ENCODE results near the gene MAPK8IP3.

The MAPK8IP3 gene

DNA sequence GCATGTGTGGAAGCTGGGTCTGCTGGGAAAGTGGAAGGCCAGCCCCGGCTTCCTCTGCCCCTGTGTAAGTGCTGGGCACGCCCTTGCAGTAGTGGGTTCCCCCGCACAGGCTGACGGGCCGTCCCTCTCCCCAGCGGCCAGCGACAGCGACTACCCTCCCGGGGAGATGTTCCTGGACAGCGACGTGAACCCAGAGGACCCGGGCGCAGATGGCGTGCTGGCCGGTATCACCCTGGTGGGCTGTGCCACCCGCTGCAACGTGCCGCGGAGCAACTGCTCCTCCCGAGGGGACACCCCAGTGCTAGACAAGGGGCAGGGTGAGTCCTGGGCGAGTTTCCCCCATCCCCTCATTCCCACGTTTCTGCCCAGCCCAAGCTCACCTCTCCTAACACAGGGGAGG is 59.8 kb downstream of the MAPK8IP3 start:
- no peaks in the 10 kb centered on the region for H3K9me3 Mint-ChIP-seq
- ATAC-seq: no peak
- H3K36me3 Mint-ChIP-seq (ENCODE audit: low read depth): peaks cover 8% of the 10 kb centered on the region
- no peaks in the 10 kb centered on the region for H3K27me3 Mint-ChIP-seq
- peaks cover 4% of the 10 kb centered on the region for H3K4me1 Mint-ChIP-seq
- H3K27ac Mint-ChIP-seq: no peak overlapping the region
- no peak for DNase-seq
- H3K4me3 Mint-ChIP-seq: no peak overlapping the region

DNA sequence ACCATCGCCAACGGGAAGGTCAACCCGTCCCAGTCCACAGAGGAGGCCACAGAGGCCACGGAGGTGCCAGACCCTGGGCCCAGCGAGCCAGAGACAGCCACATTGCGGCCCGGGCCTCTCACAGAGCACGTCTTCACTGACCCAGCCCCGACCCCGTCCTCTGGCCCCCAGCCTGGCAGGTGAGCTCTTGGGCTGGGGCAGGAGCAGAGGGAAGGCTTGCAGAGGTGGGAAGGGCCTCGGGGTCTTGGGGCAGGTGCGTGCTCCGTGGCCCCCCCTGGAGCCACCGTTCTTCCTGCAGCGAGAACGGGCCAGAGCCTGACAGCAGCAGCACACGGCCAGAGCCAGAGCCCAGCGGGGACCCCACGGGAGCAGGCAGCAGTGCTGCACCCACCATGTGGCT is 60.2 kb downstream of the MAPK8IP3 start:
- H3K36me3 Mint-ChIP-seq (ENCODE audit: low read depth): peaks cover 6% of the 10 kb centered on the region
- no peak for ATAC-seq

DNA sequence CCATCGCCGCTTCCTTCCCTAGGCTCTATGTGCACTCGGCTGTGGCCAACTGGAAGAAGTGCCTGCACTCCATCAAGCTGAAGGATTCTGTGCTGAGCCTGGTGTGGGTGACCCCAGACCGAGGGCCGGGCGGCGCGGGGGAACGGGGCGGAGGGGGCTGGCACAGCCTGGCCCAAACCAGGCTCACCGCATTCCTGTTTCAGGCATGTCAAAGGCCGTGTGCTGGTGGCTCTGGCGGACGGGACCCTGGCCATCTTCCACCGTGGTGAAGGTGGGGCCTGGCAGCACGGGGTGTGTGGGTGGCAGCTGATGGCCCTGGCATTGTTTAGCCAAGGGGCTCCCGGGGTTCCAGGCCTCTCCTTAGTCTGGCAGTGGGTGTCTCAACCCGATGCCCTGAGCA is 60.7 kb downstream of the MAPK8IP3 start:
- ATAC-seq: no peak
- DNase-seq: no peak
- Mint-ChIP-seq H3K36me3 (ENCODE audit: low read depth) (peaks cover 5% of the 10 kb centered on the region), H3K27ac (no peak overlapping the region), H3K27me3 (no peaks in the 10 kb centered on the region), H3K4me3 (no peak overlapping the region), H3K9me3 (no peaks in the 10 kb centered on the region), H3K4me1 (peaks cover 5% of the 10 kb centered on the region)

More for the DNA sequence above, 60.2 kb downstream of the MAPK8IP3 start:
- H3K4me3 Mint-ChIP-seq: no peak overlapping the region
- H3K9me3 Mint-ChIP-seq: no peaks in the 10 kb centered on the region
- H3K27me3 Mint-ChIP-seq: no peaks in the 10 kb centered on the region
- peaks cover 4% of the 10 kb centered on the region for H3K4me1 Mint-ChIP-seq
- H3K27ac Mint-ChIP-seq: no peak overlapping the region
- DNase-seq: no peak

DNA sequence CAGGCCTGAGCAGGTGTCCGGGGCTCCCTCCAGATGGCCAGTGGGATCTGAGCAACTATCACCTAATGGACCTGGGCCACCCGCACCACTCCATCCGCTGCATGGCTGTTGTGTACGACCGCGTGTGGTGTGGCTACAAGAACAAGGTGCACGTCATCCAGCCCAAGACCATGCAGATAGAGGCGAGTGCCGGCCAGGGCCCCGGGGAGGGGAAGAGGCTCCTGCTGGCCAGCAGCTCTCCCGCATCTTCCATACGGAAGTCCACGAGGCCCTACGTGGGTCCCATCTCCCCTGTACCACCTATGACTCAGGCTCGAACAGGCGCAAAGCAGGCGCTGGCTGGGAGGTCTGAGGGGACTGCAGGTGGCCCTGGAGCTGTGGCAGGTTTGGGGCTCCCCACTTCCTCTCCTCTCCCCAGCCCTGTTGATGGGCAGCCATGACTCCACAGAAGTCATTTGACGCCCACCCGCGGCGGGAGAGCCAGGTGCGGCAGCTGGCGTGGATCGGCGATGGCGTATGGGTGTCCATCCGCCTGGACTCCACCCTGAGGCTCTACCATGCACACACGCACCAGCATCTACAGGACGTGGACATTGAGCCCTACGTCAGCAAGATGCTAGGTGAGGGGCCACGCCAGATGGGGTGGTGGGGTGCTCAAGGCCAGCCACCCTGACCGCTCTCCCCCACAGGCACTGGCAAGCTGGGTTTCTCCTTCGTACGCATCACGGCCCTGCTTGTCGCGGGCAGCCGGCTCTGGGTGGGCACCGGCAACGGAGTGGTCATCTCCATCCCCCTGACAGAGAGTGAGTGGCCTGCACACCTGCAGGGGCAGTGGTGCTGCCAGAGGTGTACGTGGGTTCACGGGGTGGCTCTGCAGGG is 61.4 kb downstream of the MAPK8IP3 start:
- Mint-ChIP-seq H3K27me3 (no peaks in the 10 kb centered on the region), H3K27ac (no peak overlapping the region), H3K9me3 (no peaks in the 10 kb centered on the region), H3K4me3 (no peak overlapping the region), H3K36me3 (ENCODE audit: low read depth) (peaks cover 12% of the 10 kb centered on the region), H3K4me1 (peaks cover 8% of the 10 kb centered on the region)
- no peak for DNase-seq
- ATAC-seq: no peak

DNA sequence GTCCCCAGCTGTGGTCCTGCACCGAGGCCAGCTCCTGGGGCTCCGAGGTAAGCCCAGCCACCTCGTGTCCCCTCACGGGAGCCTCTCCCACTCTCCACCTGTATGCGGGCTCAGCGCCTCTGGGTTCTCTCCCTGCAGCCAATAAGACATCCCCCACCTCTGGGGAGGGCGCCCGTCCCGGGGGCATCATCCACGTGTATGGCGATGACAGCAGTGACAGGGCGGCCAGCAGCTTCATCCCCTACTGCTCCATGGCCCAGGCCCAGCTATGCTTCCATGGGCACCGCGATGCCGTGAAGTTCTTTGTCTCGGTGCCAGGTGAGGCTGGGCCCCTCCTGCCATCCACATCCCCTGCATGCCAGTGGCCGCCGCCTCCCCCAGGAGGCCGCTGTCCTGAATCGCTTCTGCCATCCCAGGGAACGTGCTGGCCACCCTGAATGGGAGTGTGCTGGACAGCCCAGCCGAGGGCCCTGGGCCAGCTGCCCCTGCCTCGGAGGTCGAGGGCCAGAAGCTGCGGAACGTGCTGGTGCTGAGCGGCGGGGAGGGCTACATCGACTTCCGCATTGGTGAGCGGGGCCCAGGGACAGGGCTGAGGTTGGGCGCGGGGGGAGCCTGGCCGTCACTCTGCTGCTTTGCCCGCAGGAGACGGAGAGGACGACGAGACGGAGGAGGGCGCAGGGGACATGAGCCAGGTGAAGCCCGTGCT is 62.2 kb downstream of the MAPK8IP3 start:
- ATAC-seq (no peak), DNase-seq (no peak)
- no peak overlapping the region for H3K4me3 Mint-ChIP-seq
- peaks cover 13% of the 10 kb centered on the region for H3K36me3 Mint-ChIP-seq (ENCODE audit: low read depth)
- H3K27ac Mint-ChIP-seq: no peak overlapping the region
- peaks cover 8% of the 10 kb centered on the region for H3K4me1 Mint-ChIP-seq
- no peaks in the 10 kb centered on the region for H3K27me3 Mint-ChIP-seq
- H3K9me3 Mint-ChIP-seq: no peaks in the 10 kb centered on the region

DNA sequence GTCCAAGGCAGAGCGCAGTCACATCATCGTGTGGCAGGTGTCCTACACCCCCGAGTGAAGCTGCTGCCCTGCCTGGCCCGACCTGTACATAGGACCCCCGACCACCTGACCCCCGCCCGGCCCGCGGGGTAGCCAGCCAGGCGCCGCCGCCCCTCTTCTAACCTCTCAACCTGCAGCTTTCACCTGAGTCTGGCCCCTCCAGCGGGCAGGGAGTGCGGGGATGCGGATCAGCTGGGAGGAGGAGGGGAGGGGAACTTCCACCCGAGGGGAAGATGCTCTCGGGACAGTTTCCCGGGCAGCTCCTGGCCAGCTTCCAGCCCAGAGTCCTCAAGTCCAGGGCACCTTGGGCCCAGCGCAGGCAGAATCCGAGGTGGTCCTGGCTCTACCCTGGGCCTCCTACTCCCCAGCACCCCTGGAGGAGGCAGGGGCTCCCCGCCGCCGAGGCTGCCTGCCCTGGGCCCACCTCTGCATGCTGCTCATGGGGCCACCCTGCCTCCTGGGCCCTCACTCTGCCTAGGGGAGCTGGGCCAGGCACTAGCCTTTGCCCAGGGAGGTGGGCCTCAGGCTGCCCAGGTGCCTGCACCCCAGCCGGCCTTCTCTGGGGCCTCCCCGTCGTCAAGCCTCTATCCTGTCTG is 62.9 kb downstream of the MAPK8IP3 start:
- peaks cover 10% of the 10 kb centered on the region for H3K4me1 Mint-ChIP-seq
- no peaks in the 10 kb centered on the region for H3K27me3 Mint-ChIP-seq
- ATAC-seq (no peak), DNase-seq (no peak)
- H3K27ac Mint-ChIP-seq: no peak overlapping the region
- no peaks in the 10 kb centered on the region for H3K9me3 Mint-ChIP-seq
- H3K36me3 Mint-ChIP-seq (ENCODE audit: low read depth): peaks cover 13% of the 10 kb centered on the region
- no peak overlapping the region for H3K4me3 Mint-ChIP-seq

DNA sequence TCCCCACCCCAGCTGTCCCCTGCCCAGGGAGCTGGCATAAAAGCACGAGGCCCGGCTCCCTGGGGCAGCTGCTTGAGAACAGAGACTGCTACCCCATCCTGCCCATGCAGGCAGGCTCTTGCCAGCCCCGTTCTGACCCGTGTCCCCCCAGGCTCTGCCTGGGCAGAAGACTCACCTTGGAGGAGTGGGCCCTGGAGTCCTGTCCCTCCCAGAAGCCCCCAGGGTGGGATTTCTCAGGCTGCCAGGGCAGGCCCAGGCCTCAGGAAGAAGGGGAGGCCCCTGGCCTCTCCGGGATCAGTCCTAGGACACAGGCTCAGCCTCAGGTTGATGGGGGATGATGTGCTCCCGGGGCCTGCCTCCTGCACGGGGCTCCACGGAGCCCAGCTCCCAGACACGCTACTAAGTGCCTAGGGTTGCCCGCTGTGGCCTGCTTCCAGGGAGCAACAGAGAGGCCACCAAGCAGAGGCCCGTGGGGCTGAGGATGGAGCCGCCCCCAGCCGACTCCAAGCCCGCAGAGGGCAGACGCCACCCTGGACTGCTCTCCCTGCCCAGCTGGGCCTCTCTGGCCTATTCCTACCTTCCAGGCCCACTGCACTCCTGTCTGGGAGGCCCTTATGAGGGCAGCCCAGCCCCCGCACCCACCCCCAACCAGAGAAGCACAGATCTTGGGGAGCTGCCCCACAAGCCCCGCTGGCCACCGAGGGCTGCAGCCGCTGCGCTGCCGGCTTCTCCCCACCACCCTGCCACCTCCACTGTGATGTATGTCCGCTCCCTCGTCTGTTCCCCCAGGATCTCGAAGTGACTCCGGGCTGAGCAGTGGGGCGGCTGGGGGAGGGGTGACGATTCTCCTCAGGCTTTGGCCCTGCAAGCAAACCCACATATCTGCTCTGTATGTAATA is 63.7 kb downstream of the MAPK8IP3 start:
- Mint-ChIP-seq H3K9me3 (no peaks in the 10 kb centered on the region), H3K27ac (peak overlapping the region; percentile 73), H3K27me3 (no peaks in the 10 kb centered on the region), H3K4me1 (peaks cover 14% of the 10 kb centered on the region), H3K36me3 (ENCODE audit: low read depth) (peaks cover 13% of the 10 kb centered on the region), H3K4me3 (peak overlapping the region; percentile 100)
- ATAC-seq (no peak), DNase-seq (no peak)

DNA sequence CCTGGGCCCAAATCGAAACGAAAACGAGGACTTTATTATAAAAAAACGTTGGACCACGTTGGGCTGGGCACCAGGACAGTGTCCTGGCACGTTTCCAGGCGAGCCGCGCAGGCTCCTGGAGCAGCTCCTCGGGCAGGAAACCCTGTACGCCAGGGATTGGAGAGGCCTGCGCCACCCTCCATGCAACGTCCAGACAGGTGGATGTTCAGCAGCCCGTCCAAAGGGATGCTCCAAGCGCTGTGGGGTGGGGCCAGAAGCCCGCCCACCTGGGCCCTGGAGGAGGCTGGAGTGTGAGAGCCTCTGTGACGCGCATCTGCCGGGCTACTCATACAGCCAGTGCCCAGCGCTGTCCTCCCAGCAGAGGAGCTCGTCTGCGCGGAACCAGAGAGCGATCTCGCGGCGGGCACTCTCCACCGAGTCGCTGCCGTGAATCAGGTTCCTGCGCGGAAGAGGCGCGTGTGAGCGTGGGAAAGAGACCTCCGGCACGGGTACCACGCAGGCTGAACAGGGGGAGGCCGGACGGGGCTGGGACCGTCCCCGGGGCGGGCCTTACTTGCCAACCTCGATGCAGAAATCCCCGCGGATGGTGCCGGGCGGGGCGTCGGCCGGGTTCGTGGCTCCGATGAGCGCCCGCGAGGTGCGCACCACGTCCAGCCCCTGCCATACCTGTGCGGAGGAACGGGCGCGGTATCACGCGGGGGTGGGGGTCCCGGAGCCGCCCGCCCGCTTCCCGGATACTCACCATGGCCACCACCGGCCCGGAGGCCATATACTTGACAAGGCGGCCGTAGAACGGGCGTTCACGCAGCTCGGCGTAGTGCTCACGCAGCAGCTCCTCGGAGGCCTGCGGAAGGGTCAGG is 64.6 kb downstream of the MAPK8IP3 start:
- Mint-ChIP-seq H3K9me3 (no peaks in the 10 kb centered on the region), H3K27me3 (no peaks in the 10 kb centered on the region), H3K4me1 (peaks cover 17% of the 10 kb centered on the region), H3K36me3 (ENCODE audit: low read depth) (peaks cover 13% of the 10 kb centered on the region), H3K4me3 (peak overlapping the region; percentile 100), H3K27ac (peak overlapping the region; percentile 73)
- ATAC-seq (peak; percentile 8), DNase-seq (peak; percentile 69)

DNA sequence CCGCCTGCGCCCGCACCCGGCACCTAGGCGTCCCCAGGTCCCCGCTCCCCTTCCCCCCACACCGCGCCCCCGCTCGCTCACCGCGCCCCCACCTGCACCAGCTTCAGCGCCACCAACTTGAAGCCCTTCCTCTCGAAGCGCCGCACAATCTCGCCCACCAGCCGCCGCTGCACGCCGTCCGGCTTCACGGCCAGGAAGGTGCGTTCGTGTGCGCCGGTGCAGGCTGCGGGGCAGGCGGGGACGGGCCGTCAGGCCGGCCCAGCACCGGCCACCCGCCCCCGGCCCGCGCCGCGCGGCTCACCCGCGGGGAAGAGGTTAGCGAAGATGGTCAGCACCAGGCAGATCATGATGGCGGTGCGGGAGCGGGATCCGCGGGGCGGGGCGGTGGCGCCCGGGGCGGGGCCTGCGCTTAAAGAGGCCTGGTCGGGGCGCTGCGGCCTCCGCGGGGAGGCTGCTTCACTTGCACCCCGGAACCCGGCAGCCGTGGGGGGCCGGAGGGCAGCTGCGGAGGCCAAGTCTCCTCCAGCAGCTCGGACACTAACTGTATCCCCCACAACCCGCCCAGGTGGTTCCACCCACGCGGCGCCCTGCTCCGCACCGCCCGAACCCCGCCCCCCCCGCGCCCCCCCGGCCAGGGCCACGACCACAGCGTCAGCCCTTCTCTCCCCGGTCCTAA is 65.3 kb downstream of the MAPK8IP3 start, which contains the start of gene NME3:
Gene NME3, minus strand, starts transcription at position 356 of the 676 bp plus-strand sequence. Its CDS starts 9 bp downstream, at position 347.
- peak within 1 kb of the TSS; percentile 100 for H3K4me3 Mint-ChIP-seq
- peak; percentile 83 for DNase-seq
- peaks cover 13% of the 10 kb centered on the region for H3K36me3 Mint-ChIP-seq (ENCODE audit: low read depth)
- H3K4me1 Mint-ChIP-seq: peaks cover 17% of the 10 kb centered on the region
- no peaks in the 10 kb centered on the region for H3K9me3 Mint-ChIP-seq
- no peaks in the 10 kb centered on the region for H3K27me3 Mint-ChIP-seq
- H3K27ac Mint-ChIP-seq: peak within 1 kb of the TSS; percentile 100
- ATAC-seq: peak; percentile 39

DNA sequence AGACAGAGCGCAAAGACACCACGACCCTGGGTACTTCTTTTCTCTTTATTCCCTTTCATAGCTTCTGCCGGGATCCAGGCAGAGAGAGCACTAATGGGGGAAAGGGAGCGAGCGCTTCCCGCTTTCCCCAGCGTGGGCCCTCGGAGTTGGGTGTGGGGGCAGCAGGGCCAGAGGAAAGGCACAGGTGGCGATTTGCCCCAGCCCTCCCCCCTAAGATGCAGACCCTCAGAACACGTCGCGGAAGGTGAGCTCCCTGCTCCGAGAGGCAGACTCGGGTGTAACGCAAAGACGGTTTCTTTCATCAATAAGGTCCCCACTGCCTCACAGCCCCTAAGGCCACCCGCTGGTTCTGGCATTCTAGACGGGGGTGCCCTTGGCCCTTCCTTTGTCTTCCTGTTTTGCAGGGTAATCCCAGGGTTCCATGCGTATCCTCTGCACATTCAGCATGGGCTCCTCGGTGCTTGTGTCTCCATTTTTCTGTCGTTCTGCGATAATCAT is 65.9 kb downstream of the MAPK8IP3 start:
- H3K4me3 Mint-ChIP-seq: peak overlapping the region; percentile 100
- H3K36me3 Mint-ChIP-seq (ENCODE audit: low read depth): peaks cover 13% of the 10 kb centered on the region
- ATAC-seq (no peak), DNase-seq (no peak)
- peak overlapping the region; percentile 100 for H3K27ac Mint-ChIP-seq
- H3K9me3 Mint-ChIP-seq: no peaks in the 10 kb centered on the region
- peaks cover 17% of the 10 kb centered on the region for H3K4me1 Mint-ChIP-seq
- H3K27me3 Mint-ChIP-seq: no peaks in the 10 kb centered on the region

DNA sequence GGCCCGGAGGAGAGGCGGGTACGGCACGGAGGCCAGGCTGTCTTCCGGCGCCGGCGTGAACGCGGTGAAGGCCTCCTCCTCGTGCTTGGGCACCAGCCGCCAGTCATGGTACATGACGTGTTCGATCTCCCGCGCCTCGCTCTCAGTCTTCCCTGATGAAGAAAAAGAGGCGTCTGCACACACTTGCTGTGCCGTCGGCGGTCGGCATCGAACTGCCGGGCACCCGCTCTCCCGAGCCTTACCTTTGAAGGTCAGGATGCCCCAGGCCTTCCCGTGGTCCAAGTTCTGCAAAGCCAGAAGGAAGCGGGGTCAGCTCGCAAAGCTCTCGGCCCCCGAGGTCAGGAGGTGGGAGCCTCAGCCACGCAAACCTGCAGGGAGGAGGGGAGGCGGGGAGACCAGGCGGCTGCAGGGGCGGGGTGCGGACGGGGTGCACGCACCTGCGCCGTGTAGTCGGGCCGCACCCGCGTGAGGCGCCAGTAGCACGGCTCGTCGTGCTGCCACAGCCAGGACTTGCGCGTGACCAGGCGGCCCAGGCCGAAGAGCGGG is 66.4 kb downstream of the MAPK8IP3 start, which contains the start of gene EME2:
Gene EME2, plus strand, starts transcription at position 449 of the 546 bp plus-strand sequence. CDS start 418 bp downstream, outside the sequence.
- no peaks in the 10 kb centered on the region for H3K27me3 Mint-ChIP-seq
- H3K4me3 Mint-ChIP-seq: peak within 1 kb of the TSS; percentile 100
- peak; percentile 61 for DNase-seq
- H3K4me1 Mint-ChIP-seq: peaks cover 17% of the 10 kb centered on the region
- H3K9me3 Mint-ChIP-seq: no peaks in the 10 kb centered on the region
- H3K36me3 Mint-ChIP-seq (ENCODE audit: low read depth): peaks cover 13% of the 10 kb centered on the region
- ATAC-seq: peak; percentile 22
- peak within 1 kb of the TSS; percentile 100 for H3K27ac Mint-ChIP-seq

DNA sequence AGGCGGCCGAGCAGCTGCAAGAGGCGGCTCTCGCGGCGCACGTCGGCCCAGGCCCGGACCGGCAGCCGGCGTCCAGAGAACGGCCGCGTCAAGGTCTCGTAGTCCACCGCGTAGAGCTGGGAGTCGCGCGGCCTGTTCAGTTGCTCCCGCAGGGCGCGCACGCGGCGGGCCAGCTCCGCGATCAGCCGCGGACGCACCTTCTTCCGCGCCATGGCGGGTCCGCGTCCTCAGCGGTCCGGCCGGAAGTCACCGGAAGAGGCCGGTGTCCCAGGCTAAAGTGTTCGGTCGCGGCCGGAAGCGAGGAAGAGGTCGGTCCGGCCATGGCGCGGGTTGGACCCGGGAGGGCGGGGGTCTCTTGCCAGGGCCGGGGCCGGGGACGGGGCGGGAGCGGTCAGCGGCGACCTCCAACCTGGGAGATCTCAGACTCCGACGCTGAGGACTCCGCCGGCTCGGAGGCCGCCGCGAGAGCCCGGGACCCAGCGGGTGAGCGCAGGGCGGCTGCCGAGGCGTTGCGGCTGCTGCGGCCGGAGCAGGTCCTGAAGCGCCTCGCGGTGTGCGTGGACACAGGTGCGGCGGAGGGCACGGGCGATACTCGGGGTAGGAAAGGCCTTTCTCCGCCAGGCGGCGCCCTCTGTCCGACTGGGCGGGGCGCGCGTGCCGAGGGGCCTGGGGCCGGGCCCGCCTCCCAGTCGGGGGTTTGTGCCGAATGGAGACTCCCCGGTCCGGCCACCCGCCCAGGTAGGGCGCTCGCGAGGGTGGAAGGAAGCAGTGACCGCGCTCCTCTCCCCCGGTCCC is 67.1 kb downstream of the MAPK8IP3 start, which contains the start of gene MRPS34:
Gene MRPS34, minus strand, starts transcription at position 227 of the 795 bp plus-strand sequence. Its CDS starts 15 bp downstream, at position 212.
- Mint-ChIP-seq H3K27ac (peak within 1 kb of the TSS; percentile 100), H3K27me3 (no peaks in the 10 kb centered on the region), H3K4me3 (peak within 1 kb of the TSS; percentile 100), H3K9me3 (no peaks in the 10 kb centered on the region), H3K36me3 (ENCODE audit: low read depth) (peaks cover 11% of the 10 kb centered on the region), H3K4me1 (peaks cover 17% of the 10 kb centered on the region)
- DNase-seq (peak; percentile 86), ATAC-seq (peak; percentile 57)

All from activated naive CD8-positive, alpha-beta T cell treated with anti-CD3 and anti-CD28 coated beads, Interleukin-2, amount 50 U/mL, for 24 hours (primary cell).